Activated CD8-positive, alpha-beta memory T cell treated with anti-CD3 and anti-CD28 coated beads, Interleukin-2, amount 50 U/mL, for 48 hours (primary cell): Measurements from ENCODE around the gene SYNJ2.
"Not testable (repeated sequence)": the region's sequence is repeated elsewhere in the genome, so short reads cannot be mapped to it uniquely, and the experiment has no call there.

Source experiments
- DNase-seq: peaks from one replicate; pipeline ENCODE4 v3.0.0-alpha.2; 2020

The SYNJ2 gene, protein sequence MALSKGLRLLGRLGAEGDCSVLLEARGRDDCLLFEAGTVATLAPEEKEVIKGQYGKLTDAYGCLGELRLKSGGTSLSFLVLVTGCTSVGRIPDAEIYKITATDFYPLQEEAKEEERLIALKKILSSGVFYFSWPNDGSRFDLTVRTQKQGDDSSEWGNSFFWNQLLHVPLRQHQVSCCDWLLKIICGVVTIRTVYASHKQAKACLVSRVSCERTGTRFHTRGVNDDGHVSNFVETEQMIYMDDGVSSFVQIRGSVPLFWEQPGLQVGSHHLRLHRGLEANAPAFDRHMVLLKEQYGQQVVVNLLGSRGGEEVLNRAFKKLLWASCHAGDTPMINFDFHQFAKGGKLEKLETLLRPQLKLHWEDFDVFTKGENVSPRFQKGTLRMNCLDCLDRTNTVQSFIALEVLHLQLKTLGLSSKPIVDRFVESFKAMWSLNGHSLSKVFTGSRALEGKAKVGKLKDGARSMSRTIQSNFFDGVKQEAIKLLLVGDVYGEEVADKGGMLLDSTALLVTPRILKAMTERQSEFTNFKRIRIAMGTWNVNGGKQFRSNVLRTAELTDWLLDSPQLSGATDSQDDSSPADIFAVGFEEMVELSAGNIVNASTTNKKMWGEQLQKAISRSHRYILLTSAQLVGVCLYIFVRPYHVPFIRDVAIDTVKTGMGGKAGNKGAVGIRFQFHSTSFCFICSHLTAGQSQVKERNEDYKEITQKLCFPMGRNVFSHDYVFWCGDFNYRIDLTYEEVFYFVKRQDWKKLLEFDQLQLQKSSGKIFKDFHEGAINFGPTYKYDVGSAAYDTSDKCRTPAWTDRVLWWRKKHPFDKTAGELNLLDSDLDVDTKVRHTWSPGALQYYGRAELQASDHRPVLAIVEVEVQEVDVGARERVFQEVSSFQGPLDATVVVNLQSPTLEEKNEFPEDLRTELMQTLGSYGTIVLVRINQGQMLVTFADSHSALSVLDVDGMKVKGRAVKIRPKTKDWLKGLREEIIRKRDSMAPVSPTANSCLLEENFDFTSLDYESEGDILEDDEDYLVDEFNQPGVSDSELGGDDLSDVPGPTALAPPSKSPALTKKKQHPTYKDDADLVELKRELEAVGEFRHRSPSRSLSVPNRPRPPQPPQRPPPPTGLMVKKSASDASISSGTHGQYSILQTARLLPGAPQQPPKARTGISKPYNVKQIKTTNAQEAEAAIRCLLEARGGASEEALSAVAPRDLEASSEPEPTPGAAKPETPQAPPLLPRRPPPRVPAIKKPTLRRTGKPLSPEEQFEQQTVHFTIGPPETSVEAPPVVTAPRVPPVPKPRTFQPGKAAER (N-terminal part only)

GRCh38 chr6:157981395-157982101 is at the start of gene SYNJ2:
SYNJ2 (plus strand) TSS chr6:157981863; CDS start chr6:157981962, 99 bp downstream.
- DNase-seq: peak; percentile 86

- no peak for DNase-seq
Observed at GRCh38 chr6:157935786-157936185, 45.9 kb upstream of the SYNJ2 start.

GRCh38 chr6:157937318-157937717 is 44.3 kb upstream of the SYNJ2 start:
- DNase-seq: no peak

- DNase-seq: no peak
Observed at GRCh38 chr6:157937916-157938315, 43.7 kb upstream of the SYNJ2 start.

- DNase-seq: peak; percentile 78
Observed at GRCh38 chr6:157940375-157941036, 41.2 kb upstream of the SYNJ2 start.

GRCh38 chr6:157941101-157941863 is 40.4 kb upstream of the SYNJ2 start:
- DNase-seq: no peak

DNA sequence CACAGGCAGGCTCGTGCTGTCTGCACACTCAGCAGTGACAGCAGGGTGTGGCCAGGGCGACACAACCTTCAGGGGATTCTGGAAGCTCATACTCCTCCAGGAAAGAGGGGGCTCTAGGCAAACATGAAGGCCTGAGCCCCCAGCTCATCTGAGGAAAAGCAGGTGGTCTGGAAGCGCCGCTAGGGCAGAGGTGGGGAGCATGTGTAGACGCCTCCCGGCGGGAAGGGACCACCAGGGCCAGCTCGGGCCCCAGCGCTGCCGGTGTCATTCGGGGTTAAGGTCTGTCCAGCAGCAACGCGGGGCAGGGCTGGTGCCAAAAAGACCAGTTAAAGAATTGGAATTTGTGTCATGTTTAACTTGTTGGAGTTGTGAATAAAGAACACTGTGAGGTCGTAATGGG is 39.3 kb upstream of the SYNJ2 start:
- DNase-seq: no peak

DNA sequence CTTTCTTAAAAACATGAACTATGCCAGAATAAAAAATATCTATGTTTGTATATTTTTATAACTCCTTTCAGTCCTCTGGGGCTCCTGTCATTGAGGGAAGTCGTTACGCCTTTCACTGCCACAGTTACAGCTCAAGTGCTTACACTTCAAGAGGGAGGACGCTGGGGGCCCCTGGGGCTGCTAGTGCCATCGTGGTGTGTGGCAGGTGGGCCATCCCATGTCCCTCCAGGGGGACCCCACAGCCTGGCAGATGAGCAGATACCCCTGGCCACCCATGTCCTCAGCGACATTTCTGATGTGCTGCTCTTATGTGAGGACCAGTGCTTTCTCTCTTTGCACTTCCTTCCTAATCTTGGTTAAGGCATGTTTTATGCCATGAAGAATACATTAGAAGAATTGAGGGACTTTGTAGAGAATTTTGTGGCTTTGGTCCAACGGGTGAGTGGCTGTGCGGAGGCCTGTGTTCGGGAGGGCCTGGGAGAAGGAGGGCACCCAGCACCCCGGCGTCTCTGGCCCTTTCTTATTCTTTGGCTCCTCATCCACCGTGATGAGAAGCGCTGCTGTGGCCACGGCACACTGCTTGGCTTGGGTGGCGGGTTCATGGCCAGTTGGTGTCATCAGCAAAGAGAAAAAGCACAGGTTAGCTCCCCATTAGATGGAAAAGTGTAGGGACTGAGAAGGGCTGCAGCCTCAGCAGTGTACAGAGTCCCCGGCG is 38.3 kb upstream of the SYNJ2 start:
- DNase-seq: no peak

DNA sequence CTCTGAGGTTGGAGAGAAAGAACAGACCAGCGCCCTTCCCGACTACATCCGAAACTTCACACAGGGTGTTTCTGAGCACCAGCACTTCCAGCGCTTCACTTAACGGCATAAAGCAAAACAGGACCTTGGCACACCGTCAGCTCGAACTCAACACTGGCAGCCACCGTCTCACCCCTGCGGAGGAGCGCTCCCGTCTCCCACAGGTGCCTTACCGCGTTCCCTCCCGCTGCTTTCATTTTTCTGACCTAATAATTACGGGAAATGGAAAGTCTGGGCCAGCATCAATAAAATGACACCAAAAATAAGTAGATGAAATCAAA is 37.7 kb upstream of the SYNJ2 start:
- DNase-seq: no peak

GRCh38 chr6:157944983-157945931 is 36.4 kb upstream of the SYNJ2 start:
- DNase-seq: no peak

- no peak for DNase-seq
Observed at GRCh38 chr6:157946053-157946617, 35.5 kb upstream of the SYNJ2 start.

GRCh38 chr6:157946865-157947532 is 34.7 kb upstream of the SYNJ2 start:
- DNase-seq: no peak

DNA sequence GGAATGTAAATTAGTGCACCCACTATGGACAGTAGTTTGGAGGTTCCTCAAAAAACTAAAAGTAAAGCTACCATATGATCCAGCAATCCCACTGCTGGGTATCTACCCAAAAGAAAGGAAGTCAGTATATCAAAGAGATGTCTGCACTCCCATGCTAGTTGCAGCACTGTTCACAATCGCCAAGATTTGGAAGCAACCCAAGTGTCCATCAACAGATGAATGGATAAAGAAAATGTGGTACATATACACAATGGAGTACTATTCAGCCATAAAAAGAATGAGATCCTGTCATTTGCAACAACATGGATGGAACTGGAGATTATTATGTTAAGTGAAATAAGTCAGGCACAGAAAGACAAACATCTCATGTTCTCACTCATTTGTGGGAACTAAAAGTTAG is 30.8 kb upstream of the SYNJ2 start:
- not testable (repeated sequence) for DNase-seq

DNA sequence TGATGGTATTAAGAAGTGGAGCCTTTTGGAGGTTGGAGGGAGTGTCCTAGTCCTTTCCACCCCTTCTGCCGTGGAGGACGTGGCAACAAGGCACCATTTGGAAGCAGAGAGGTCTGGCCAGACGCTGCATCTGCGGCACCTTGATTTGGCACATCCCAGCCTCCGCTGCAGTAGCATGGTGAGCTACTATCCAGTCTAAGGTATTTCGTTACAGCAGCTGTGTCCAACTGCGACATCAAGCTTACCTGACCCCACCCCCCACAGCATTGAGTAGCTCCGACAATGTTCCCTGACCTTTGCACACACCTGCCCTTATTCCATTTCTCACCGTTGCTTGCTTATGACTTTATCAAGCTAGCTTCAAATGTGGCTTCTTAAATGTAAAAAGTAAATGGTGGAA is 29.8 kb upstream of the SYNJ2 start:
- no peak for DNase-seq

- no peak for DNase-seq
Observed at GRCh38 chr6:157952861-157953351, 28.8 kb upstream of the SYNJ2 start.

DNA sequence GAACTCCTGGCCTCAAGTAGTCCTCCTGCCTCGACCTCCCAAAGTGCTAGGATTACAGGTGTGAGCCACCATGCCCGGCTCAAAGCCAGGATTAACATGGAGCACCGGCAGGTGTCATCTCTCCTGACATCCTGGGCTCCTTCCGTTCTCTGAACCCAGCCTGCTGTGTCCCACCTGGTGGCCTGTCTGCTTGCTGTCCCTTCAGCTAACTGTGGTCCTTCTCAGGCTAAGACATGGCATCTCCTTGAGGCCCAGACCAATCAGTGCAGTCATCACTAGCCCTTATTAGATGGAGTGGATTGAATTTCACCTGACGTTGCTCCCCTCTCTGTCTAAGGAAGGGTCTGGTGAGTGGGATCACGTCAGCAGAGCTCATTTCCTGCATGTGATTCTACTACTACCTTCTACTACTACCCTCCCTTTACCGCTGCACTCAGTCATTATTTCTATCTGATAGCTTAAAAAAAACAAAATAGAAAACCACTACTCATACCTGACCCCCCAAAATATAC is 28.0 kb upstream of the SYNJ2 start:
- DNase-seq: no peak

- peak; percentile 33 for DNase-seq
Observed at GRCh38 chr6:157954150-157955117, 27.2 kb upstream of the SYNJ2 start.
